Measurements from ENCODE around the gene CSNK1G1. TPM values are rescaled to one million over a fixed set of nuclear protein-coding genes. Genes with fewer than 3 reads are reported as not detected.

CSNK1G1 gene
- total and polyA plus RNA-seq, 2 of the 8 experiments (the other 6 are each of a cell fraction or from before 2014, with no cell fraction given): 6.0 to 12.9 TPM

DNA sequence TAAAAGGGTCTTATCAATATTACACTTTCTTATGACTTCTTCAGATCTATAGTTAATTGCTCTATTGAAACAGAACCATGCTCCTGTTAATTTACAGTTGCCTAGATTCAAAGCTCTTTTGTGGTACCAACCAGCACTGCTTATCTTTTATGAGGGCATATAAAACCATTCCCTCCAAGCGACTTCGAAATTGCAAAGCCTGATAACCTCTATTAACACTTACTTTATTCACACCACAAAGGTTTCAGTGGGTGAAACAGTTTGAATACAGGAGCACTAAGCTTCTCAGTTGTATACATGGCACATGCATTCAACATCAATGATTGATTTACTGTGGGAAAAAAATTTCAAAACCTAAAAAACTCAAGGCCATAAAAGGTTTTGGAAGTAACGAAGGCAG is 118.3 kb downstream of the CSNK1G1 start:
- no peak overlapping the region for H2BK15ac ChIP-seq (ENCODE audit: low read length)
- no peak overlapping the region for H3K27ac ChIP-seq (ENCODE audit: low read depth, low read length)
- no peak for DNase-seq (ENCODE audit: low read depth in 1 of 2, low spot score in 2 of 2)
- no peak overlapping the region for H3K14ac ChIP-seq (ENCODE audit: insufficient read length)
- no peak for FAIRE-seq
- H3K36me3 ChIP-seq (ENCODE audit: control insufficient read depth in 2 of 4, insufficient read depth in 4 of 4, low read length in 3 of 4): no peaks in the 10 kb centered on the region
- H3K4me2 ChIP-seq (ENCODE audit: insufficient read depth in 1 of 2, low read depth in 2 of 2, low read length in 2 of 2): no peak overlapping the region
- no peak overlapping the region for H4K5ac ChIP-seq (ENCODE audit: insufficient read length, low read depth, low read length)
- no peak overlapping the region for H2AK5ac ChIP-seq (ENCODE audit: low read depth, low read length)
- ChIA-PET POLR2A (ENCODE audit: partially characterized antibody) (interaction anchor here (1.0 kb wide), 1 partner anchor 9 kb away, joined by 3 read pairs; no protein-coding TSS in a partner anchor), CTCF (ENCODE audit: partially characterized antibody) (interaction anchor here (1.0 to 1.1 kb wide), 2 partner anchors 28 to 75 kb away, joined by 3 read pairs; partner anchors contain the start of gene PPIB)
- H2BK5ac ChIP-seq (ENCODE audit: low read depth, low read length): no peak overlapping the region
- no peaks in the 10 kb centered on the region for H3K9me3 ChIP-seq (ENCODE audit: insufficient read depth in 2 of 2, low read depth in 1 of 2, low read length in 1 of 2)
- no peak overlapping the region for H2AFZ ChIP-seq (ENCODE audit: low read length)
- no peaks in the 10 kb centered on the region; the same call in 1 of the 2 replicates for H3K23me2 ChIP-seq (ENCODE audit: low read depth, low read length)
- no peak for TF ChIP-seq TAF7 (optimal IDR thresholded peaks at IDR 0.05; ENCODE audit: borderline replicate concordance, low read depth, low read length)
- no peak for TF ChIP-seq NANOG (IDR thresholded peaks at IDR 0.05; ENCODE audit: insufficient read depth, low read depth, low read length, poor library complexity, severe bottlenecking)
- TF ChIP-seq SAP30 (IDR thresholded peaks at IDR 0.05; ENCODE audit: insufficient read depth, insufficient replicate concordance, low read length): no peak
- no peak for TF ChIP-seq RFX5 (IDR thresholded peaks at IDR 0.05; ENCODE audit: borderline replicate concordance, low read depth, low read length)
- TF ChIP-seq CBX8 (IDR thresholded peaks at IDR 0.05; ENCODE audit: borderline replicate concordance, low read depth, low read length): no peak
- no peak for TF ChIP-seq KDM1A (IDR thresholded peaks at IDR 0.05; ENCODE audit: borderline replicate concordance, low read length)
- TF ChIP-seq TEAD4 (IDR thresholded peaks at IDR 0.05; ENCODE audit: low read depth, low read length): no peak
- TF ChIP-seq EZH2 (IDR thresholded peaks at IDR 0.05; ENCODE audit: low read depth, low read length, severe bottlenecking): no peak
- TF ChIP-seq SIRT6 (IDR thresholded peaks at IDR 0.05; ENCODE audit: low read length): no peak
- no peak for TF ChIP-seq SIX5 (IDR thresholded peaks at IDR 0.05; ENCODE audit: low read depth, low read length)
- TF ChIP-seq PHF8 (conservative IDR thresholded peaks at IDR 0.05; ENCODE audit: low read depth, low read length): no peak
- no peak for TF ChIP-seq CREB1 (IDR thresholded peaks at IDR 0.05)
- TF ChIP-seq RNF2 (IDR thresholded peaks at IDR 0.05; ENCODE audit: borderline replicate concordance, low read depth, low read length, missing control alignments, poor library complexity, severe bottlenecking): no peak
- H3K56ac ChIP-seq (replicated peaks; ENCODE audit: insufficient read length, low read depth, low read length): no peak overlapping the region
- H3K4me3 ChIP-seq (ENCODE audit: extremely low read depth in 1 of 4, insufficient read depth in 2 of 4, low read depth in 3 of 4, low read length in 4 of 4): no peak overlapping the region
- H3K79me2 ChIP-seq (ENCODE audit: control insufficient read depth in 1 of 2, insufficient read depth in 2 of 2, low read length in 2 of 2): 0 out of 4 replicates have a peak, but pooled peaks cover 0 to 3% of the 10 kb centered on the region in 2 experiments
- 93% methylated on average over 3 of the region's 3 CpGs; no CpG with 5 or more reads in 1 of the 2 experiments for WGBS, 2 experiments (ENCODE audit: extremely low coverage in 1 of 2, insufficient coverage in 1 of 2, insufficient read length in 1 of 2, insufficient replicate concordance in 2 of 2, low coverage in 1 of 2, low lambda C conversion rate in 2 of 2, missing lambda C conversion rate in 1 of 2)
- no peak overlapping the region for H4K8ac ChIP-seq (ENCODE audit: extremely low read depth, insufficient read depth, low read length)
- H3K18ac ChIP-seq (ENCODE audit: extremely low read depth, low read length): no peak overlapping the region
- H3K79me1 ChIP-seq (ENCODE audit: low read depth, low read length): no peaks in the 10 kb centered on the region
- H3K9ac ChIP-seq (replicated peaks in 1 of 4; ENCODE audit: extremely low read depth in 1 of 4, low read depth in 3 of 4, low read length in 3 of 4): no peak overlapping the region
- no peaks in the 10 kb centered on the region for H3K4me1 ChIP-seq (replicated peaks in 1 of 4; ENCODE audit: control insufficient read depth in 3 of 4, insufficient read depth in 4 of 4, low read length in 3 of 4)
- no peaks in the 10 kb centered on the region for H3K27me3 ChIP-seq (replicated peaks in 1 of 4; ENCODE audit: control insufficient read depth in 3 of 4, extremely low read depth in 1 of 4, insufficient read depth in 3 of 4, low read length in 3 of 4)
- no peak overlapping the region for H2BK120ac ChIP-seq (replicated peaks; ENCODE audit: low read depth, low read length)
- no peak overlapping the region for H3K23ac ChIP-seq (ENCODE audit: insufficient read length)
- H4K20me1 ChIP-seq (replicated peaks in 1 of 2; ENCODE audit: control insufficient read depth in 1 of 2, insufficient read depth in 2 of 2, low read length in 2 of 2): no peaks in the 10 kb centered on the region
- no peak overlapping the region for H4K91ac ChIP-seq (replicated peaks; ENCODE audit: insufficient read length, low read length)
- no peak overlapping the region for H2BK20ac ChIP-seq (ENCODE audit: low read length)
- H2BK12ac ChIP-seq (ENCODE audit: low read depth, low read length): no peak overlapping the region
- no peak overlapping the region for H3K4ac ChIP-seq (replicated peaks; ENCODE audit: insufficient read length, low read depth, low read length)
